Measurements from ENCODE around the gene OR3A2.
"Not testable (repeated sequence)": the region's sequence is repeated elsewhere in the genome, so short reads cannot be mapped to it uniquely, and the experiment has no call there.

OR3A2 gene

GRCh38 chr17:3401786-3402185 lies 15.7 kb upstream of the OR3A2 start:
- peaks cover 60% of the 10 kb centered on the region for H3K9me3 Mint-ChIP-seq
- TF ChIP-seq, protein P1, sequence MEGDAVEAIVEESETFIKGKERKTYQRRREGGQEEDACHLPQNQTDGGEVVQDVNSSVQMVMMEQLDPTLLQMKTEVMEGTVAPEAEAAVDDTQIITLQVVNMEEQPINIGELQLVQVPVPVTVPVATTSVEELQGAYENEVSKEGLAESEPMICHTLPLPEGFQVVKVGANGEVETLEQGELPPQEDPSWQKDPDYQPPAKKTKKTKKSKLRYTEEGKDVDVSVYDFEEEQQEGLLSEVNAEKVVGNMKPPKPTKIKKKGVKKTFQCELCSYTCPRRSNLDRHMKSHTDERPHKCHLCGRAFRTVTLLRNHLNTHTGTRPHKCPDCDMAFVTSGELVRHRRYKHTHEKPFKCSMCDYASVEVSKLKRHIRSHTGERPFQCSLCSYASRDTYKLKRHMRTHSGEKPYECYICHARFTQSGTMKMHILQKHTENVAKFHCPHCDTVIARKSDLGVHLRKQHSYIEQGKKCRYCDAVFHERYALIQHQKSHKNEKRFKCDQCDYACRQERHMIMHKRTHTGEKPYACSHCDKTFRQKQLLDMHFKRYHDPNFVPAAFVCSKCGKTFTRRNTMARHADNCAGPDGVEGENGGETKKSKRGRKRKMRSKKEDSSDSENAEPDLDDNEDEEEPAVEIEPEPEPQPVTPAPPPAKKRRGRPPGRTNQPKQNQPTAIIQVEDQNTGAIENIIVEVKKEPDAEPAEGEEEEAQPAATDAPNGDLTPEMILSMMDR (IDR thresholded peaks at IDR 0.05), result no peak
- no peak for DNase-seq
- no peak overlapping the region for H3K27ac Mint-ChIP-seq
- H3K36me3 Mint-ChIP-seq (ENCODE audit: low read depth), result no peaks in the 10 kb centered on the region
- no peaks in the 10 kb centered on the region for H3K27me3 Mint-ChIP-seq (ENCODE audit: low read depth, poor library complexity)
- no peak overlapping the region for H3K4me3 Mint-ChIP-seq
- no peaks in the 10 kb centered on the region for H3K4me1 Mint-ChIP-seq

- TF ChIP-seq, protein P1 (IDR thresholded peaks at IDR 0.05), result no peak
- no peaks in the 10 kb centered on the region for H3K4me1 Mint-ChIP-seq
- no peaks in the 10 kb centered on the region for H3K27me3 Mint-ChIP-seq (ENCODE audit: low read depth, poor library complexity)
- no peaks in the 10 kb centered on the region for H3K36me3 Mint-ChIP-seq (ENCODE audit: low read depth)
- peaks cover 54% of the 10 kb centered on the region for H3K9me3 Mint-ChIP-seq
- no peak overlapping the region for H3K27ac Mint-ChIP-seq
- no peak overlapping the region for H3K4me3 Mint-ChIP-seq
- no peak for DNase-seq
Observed at GRCh38 chr17:3400055-3400454, 13.9 kb upstream of the OR3A2 start.

DNA sequence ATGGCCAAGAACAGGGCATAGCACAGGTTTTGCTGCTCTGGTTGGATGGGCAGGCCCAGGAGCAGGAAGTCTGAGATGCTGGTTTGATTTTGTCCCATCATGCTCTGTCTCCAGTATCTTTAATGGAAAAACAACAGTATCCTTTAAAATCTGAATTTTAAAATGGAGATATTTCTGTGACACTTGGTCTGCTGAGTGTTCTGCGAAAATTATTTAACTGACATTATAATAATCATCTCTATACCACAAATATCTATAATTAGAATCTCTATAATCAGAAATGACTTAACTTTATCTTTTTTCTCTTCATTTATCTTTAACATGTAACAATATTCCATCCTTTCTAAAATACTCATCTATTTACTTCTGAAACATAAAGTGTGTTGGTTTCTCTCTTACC lies 12.2 kb upstream of the OR3A2 start, which contains the start of gene OR1E1:
TSS of gene OR1E1 (minus strand) at position 101 of the 400 bp plus-strand sequence. CDS start at position 101, 0 bp downstream.
- no peak within 1 kb of the TSS for H3K4me3 Mint-ChIP-seq
- TF ChIP-seq, protein P1 (IDR thresholded peaks at IDR 0.05), result no peak
- H3K36me3 Mint-ChIP-seq (ENCODE audit: low read depth), result no peaks in the 10 kb centered on the region
- H3K27me3 Mint-ChIP-seq (ENCODE audit: low read depth, poor library complexity), result no peaks in the 10 kb centered on the region
- no peaks in the 10 kb centered on the region for H3K4me1 Mint-ChIP-seq
- peaks cover 52% of the 10 kb centered on the region for H3K9me3 Mint-ChIP-seq
- no peak within 1 kb of the TSS for H3K27ac Mint-ChIP-seq
- no peak for DNase-seq

DNA sequence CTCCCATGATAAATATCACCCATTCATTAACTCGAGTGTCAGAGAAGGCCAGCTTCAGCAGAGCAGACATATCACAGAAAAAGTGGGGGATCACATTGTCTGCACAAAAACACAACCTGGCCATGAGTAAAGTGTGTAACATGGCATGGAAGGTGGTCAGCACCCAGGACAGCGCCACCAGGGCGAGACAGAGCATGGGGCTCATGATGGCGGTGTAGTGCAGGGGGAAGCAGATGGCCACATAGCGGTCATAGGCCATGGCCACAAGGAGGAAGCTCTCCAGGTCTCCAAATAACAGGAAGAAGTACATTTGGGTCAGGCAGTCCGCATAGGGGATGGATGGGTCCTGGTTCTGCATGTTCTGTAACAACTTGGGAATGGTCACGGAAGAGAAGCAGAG lies 11.7 kb upstream of the OR3A2 start:
- H3K9me3 Mint-ChIP-seq, result peaks cover 52% of the 10 kb centered on the region
- DNase-seq, result peak; percentile 42
- not testable (repeated sequence) for H3K27me3 Mint-ChIP-seq (ENCODE audit: low read depth, poor library complexity); H3K36me3 Mint-ChIP-seq (ENCODE audit: low read depth); H3K4me1 Mint-ChIP-seq; H3K4me3 Mint-ChIP-seq; H3K27ac Mint-ChIP-seq

GRCh38 chr17:3389791-3390190 lies 3.7 kb upstream of the OR3A2 start:
- H3K4me3 Mint-ChIP-seq, result no peak overlapping the region
- TF ChIP-seq, protein P1 (IDR thresholded peaks at IDR 0.05), result no peak
- H3K36me3 Mint-ChIP-seq (ENCODE audit: low read depth), result no peaks in the 10 kb centered on the region
- no peaks in the 10 kb centered on the region for H3K4me1 Mint-ChIP-seq
- H3K27ac Mint-ChIP-seq, result no peak overlapping the region
- H3K9me3 Mint-ChIP-seq, result peaks cover 67% of the 10 kb centered on the region
- H3K27me3 Mint-ChIP-seq (ENCODE audit: low read depth, poor library complexity), result no peaks in the 10 kb centered on the region
- DNase-seq, result no peak

GRCh38 chr17:3381957-3382356 lies 4.2 kb downstream of the OR3A2 start:
- DNase-seq, result no peak
- Mint-ChIP-seq H3K27me3 (ENCODE audit: low read depth, poor library complexity) (peaks cover 2% of the 10 kb centered on the region), H3K36me3 (ENCODE audit: low read depth) (no peaks in the 10 kb centered on the region), H3K4me1 (no peaks in the 10 kb centered on the region), H3K9me3 (peaks cover 80% of the 10 kb centered on the region), H3K4me3 (no peak overlapping the region), H3K27ac (no peak overlapping the region)
- TF ChIP-seq, protein P1 (IDR thresholded peaks at IDR 0.05), result no peak
